Coronary artery (tissue), 2 donors: Measurements from ENCODE around the gene NOL9.
A peak's percentile ranks its signal among the peaks of the same experiment; 100 is the strongest.

ENCODE experiments used
- DNase-seq: peaks from one replicate; pipeline ENCODE4 v3.0.0-alpha.2; 2017; ENCODE audit warnings: low spot score
- H3K27ac ChIP-seq, 2 donors: fragments of 200-600 bp; sonication (generic); one replicate each; pipeline ENCODE4 v1.5.1; 2016 to 2019
- H3K4me3 ChIP-seq: fragments of 200-600 bp; sonication (generic); 2 replicates; pipeline ENCODE4 v1.5.1; 2016; ENCODE audit warnings: mild to moderate bottlenecking, moderate library complexity
- TF ChIP-seq, protein P1 (sequence below): fragments of 200-600 bp; sonication (generic); IDR thresholded peaks from one replicate; pipeline ENCODE4 v1.5.1; 2019; ENCODE audit warnings: antibody characterized with exemption

The NOL9 gene

DNA sequence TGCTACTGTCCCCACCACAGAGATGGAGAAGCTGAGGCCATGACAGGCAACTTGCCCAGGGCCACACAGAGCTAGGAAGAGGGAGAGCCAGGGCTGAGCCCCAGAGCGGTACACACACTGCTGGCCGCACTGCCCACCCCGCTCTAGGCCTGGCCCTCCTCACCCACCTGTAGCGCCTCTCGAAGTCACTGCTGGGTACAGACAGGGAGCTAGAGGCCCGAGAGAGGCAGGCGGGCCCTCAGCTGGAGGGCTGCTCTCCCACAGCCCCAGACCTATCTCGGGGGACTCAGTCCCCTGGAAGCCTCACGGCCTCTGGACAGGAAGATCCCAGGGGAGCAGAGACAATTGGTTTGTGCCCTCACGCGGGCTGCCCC is 45.5 kb downstream of the NOL9 start:
- TF ChIP-seq, protein P1, sequence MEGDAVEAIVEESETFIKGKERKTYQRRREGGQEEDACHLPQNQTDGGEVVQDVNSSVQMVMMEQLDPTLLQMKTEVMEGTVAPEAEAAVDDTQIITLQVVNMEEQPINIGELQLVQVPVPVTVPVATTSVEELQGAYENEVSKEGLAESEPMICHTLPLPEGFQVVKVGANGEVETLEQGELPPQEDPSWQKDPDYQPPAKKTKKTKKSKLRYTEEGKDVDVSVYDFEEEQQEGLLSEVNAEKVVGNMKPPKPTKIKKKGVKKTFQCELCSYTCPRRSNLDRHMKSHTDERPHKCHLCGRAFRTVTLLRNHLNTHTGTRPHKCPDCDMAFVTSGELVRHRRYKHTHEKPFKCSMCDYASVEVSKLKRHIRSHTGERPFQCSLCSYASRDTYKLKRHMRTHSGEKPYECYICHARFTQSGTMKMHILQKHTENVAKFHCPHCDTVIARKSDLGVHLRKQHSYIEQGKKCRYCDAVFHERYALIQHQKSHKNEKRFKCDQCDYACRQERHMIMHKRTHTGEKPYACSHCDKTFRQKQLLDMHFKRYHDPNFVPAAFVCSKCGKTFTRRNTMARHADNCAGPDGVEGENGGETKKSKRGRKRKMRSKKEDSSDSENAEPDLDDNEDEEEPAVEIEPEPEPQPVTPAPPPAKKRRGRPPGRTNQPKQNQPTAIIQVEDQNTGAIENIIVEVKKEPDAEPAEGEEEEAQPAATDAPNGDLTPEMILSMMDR: no peak
- no peak for DNase-seq
- no peak overlapping the region for H3K4me3 ChIP-seq
- peak overlapping the region in 1 of 2 donors; percentile 11 for H3K27ac ChIP-seq

DNA sequence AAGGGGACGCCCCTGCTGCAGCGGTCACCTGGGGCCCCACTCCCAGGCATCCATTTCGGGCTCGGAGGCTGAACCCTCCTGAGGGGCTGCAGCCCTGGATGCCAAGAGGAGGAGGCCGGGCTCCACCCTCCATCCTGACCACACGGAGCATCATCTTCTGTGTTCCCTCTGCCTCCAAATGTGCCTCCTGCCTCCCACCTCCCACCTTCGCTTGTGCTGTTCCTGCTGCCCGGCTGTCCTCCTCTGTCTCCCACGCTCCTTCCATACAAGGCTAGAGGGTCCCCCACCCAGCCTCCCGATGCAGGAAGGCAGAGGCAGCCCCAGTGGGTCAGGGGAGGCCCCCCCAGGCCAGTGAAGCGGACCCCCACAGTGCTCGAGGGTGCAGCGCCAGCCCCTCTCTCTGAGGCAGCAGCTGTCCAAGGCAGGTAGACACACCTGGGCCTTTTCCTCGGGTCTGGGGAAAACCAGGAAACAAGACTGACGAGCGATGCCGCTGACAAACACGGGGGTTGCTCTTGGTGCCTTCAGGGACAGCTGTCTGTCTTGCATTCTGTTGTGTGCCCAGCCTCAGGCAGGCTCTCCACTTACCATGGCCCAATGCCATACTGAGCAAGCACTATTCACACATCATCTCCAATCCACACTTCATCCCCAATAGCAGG is 46.0 kb downstream of the NOL9 start:
- TF ChIP-seq, protein P1: no peak
- H3K27ac ChIP-seq: no peak overlapping the region
- no peak overlapping the region for H3K4me3 ChIP-seq
- DNase-seq: no peak

DNA sequence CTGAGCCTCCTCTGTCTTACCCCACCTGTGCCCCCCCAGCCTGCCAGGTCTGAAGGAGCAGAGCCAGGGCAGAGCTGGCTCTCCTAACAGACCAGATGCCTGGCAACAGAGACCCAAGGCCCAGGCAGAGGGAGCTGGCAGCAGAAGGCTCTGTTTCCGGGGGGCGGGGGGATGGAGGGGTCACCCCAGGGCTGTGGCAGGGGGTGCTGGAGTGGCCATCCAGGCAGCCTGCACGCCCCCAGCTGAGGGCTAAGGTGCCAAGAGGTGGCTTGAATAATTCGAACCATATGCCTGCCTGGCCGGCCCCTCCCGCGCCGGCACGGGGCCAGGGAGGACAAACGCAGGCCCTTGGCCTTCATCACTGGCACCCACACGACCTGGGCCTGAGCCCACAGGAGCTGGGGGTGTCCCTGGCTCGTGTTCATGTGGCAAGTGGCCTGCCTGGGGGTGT is 46.8 kb downstream of the NOL9 start:
- H3K27ac ChIP-seq: no peak overlapping the region
- DNase-seq: no peak
- TF ChIP-seq, protein P1: no peak
- no peak overlapping the region for H3K4me3 ChIP-seq

DNA sequence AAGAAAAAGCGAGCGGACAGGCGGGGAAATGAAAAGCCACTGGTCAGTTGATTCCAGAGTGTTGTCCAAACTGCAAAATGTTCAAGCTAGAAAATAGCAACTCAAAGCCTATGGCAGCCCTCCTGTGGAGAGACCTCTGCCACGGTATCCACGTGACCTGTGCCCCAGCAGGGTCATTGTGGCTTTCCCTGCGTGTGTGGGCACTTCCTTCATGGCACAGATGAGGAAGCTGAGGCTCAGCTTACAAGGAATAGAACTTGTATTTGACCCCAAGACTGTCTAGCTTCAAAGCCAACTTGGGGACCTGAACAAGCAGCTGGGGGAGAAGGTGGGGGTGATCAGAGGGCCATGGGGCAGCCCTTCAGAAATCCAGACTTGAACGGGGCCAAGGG is 47.3 kb downstream of the NOL9 start:
- Histone ChIP-seq H3K4me3 (no peak overlapping the region), H3K27ac (no peak overlapping the region)
- TF ChIP-seq, protein P1: no peak
- DNase-seq: no peak

DNA sequence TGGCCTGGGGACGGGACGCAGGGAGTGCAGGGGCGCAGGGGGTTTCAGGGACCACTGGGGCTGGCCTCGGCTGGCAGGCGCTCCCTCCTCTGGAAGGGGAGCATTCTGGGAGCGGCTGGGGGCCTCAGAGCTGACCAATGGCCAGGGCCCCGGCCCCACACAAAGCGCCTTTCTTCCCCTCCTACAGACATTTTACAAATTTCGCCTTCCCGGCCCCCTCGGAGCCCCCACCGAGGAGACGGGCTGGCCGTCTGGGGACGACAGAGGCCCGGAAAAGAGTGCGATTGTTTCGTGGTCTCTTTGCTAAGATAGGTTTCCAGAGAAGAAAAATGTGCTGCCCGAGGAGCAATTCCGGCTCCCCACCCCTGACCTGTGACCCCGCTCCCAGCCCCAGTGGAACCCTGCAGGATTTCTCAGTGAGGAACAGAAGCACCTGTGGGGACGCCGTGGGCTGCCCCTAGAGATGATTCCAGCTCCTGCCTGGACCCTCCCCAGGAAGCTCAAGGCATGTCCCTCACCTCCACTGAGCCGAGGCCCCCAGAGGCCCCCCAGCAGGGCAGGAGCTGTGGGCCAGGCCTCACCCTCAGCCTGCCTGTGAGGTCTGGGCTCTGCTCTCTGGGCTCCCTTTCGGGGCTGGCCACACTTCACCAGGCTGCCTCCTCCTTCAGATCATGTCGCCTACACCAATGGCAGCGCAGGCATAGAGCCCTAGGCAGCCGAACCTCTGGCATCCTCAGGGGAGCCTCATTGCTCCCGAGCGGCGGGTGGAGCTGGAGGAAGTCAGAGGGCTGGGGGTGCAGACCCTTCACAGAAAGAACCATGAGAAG is 47.9 kb downstream of the NOL9 start:
- DNase-seq: no peak
- TF ChIP-seq, protein P1: no peak
- Histone ChIP-seq H3K4me3 (no peak overlapping the region), H3K27ac (no peak overlapping the region)

DNA sequence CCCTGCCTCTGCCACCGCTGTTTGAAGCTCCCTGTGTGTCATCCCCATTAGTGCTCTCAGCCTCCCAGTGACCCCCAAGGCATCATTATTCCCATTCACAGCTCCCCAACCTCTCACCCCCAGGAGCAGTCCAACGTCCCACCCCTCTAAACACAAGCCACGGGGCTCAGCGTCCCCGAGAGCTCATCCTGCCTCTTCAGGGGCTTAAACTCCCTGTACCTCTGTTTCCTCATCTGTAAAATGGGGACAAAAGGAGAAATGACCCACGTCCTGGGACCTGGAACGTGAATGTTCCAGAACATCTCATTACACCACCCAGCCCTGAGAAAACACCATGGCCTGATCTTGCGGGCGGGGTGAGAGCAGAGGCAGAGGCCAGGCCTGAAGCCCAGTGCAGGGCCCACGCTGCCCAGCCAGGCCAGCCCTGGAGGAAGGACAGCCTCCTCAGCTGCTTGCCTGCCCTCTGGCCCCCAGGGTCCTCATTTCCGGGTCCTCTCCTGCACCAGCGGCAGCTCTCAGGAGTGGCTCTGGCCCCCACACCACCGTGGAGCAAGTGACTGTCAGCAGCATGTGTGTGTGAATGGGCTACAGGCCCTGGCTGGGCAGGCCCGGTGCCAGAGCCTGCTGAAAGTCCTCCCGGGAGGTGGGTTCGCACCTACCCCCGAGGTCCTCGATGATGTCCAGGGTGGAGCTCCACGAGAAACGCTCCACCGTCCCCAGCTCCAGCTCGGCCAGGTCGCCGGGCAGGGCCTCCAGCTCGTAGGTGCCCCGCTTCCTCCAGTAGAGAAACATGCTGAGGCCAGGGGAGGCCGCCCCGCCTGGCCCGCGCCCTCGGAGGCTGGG is 48.7 kb downstream of the NOL9 start:
- H3K27ac ChIP-seq: no peak overlapping the region
- no peak for DNase-seq
- no peak overlapping the region for H3K4me3 ChIP-seq
- TF ChIP-seq, protein P1: no peak
